Upper lobe of right lung (tissue), 1 donor: ENCODE data around the gene EDIL3. TPM values are rescaled to one million over a fixed set of nuclear protein-coding genes. Genes with fewer than 3 reads are reported as not detected.
A peak's percentile ranks its signal among the peaks of the same experiment; 100 is the strongest.

Source experiments
- ATAC-seq: fragments of 200-7000 bp; cut with Tn5 transposase; one replicate; pipeline ENCODE4 v1.9.1; 2020; ENCODE audit warnings: mild to moderate bottlenecking, moderate library complexity
- DNase-seq: peaks from one replicate; pipeline ENCODE4 v3.0.0-alpha.2; 2020
- H3K27ac ChIP-seq: fragments of 200-600 bp; one replicate; pipeline ENCODE4 v1.8.0; 2022
- H3K27me3 ChIP-seq: fragments of 200-600 bp; one replicate; pipeline ENCODE4 v1.8.0; 2022; ENCODE audit warnings: mild to moderate bottlenecking
- H3K36me3 ChIP-seq: fragments of 200-600 bp; one replicate; pipeline ENCODE4 v1.8.0; 2022
- H3K4me1 ChIP-seq: fragments of 200-600 bp; one replicate; pipeline ENCODE4 v1.8.0; 2022
- H3K4me3 ChIP-seq: fragments of 200-600 bp; one replicate; pipeline ENCODE4 v1.8.0; 2022; ENCODE audit warnings: mild to moderate bottlenecking
- H3K9me3 ChIP-seq: fragments of 200-600 bp; one replicate; pipeline ENCODE4 v1.8.0; 2022
- intact Hi-C: fragments of 100-400 bp; cut with DNase I; formaldehyde crosslinking; loops from one replicate; pipeline ENCODE4 v1.11.0; 2022
- total RNA-seq: library from RNA; stranded (reverse); fragmentation: NEBNext Ultra II Directional; extraction: Animal tissue kit (Norgen Biotek cat#: 25700); gene quantifications from one replicate; pipeline ENCODE4 v1.2.1, GENCODE V29; 2021
- TF ChIP-seq, protein P1 (sequence below): fragments of 200-600 bp; IDR thresholded peaks from one replicate; pipeline ENCODE4 v1.8.0; 2022; ENCODE audit warnings: antibody characterized with exemption
- donor health status: DM: no; HTN: yes; CAD: no; lungs with severe emphysema.

The EDIL3 gene
- total RNA-seq, 1 donor from 2014 or later = 42.4 TPM

DNA sequence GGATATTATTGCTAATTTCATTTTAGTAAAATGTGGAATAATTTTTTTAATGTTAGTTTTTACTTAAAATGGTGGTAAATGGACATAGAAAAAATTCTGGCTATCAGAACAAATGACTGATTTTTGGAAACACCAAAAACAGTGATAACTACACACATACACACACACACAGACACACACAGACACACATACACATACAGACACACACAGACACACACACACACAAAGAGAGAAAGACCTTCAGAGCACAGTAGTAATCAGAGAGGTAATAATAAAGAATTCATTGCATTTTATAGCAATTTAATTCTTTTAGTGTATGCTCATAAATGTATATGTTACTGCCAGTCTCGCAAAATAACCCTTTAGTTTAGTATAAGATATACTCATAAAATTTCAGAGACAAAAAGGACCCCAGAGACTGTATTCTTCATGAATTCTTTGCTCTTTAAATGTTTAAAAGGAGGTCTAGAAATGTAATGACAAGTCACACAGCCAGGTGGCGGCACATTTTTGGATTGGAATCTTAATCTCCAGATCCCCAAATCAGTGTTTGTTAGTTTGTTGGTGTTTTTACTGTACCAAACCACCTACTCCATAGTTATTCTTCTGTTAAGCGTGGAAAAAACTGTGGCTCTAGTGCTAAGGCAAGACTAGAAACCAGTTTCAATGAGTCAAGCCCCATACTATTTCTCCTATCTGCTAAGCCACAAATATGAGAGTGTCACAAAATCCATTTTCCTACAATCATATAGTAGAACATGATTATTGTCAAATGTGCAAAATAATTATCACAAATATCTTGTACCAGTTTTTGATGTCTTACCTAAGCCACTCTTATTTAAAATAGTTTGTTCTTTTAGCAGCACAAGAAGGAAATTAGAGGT, 109.9 kb downstream of the EDIL3 start:
- Histone ChIP-seq H3K27me3 (no peaks in the 10 kb centered on the region), H3K27ac (no peak overlapping the region), H3K4me3 (no peak overlapping the region), H3K9me3 (no peaks in the 10 kb centered on the region), H3K36me3 (no peaks in the 10 kb centered on the region), H3K4me1 (no peaks in the 10 kb centered on the region)
- ATAC-seq = peak; percentile 20
- intact Hi-C loops = no loop called here
- TF ChIP-seq, protein P1, sequence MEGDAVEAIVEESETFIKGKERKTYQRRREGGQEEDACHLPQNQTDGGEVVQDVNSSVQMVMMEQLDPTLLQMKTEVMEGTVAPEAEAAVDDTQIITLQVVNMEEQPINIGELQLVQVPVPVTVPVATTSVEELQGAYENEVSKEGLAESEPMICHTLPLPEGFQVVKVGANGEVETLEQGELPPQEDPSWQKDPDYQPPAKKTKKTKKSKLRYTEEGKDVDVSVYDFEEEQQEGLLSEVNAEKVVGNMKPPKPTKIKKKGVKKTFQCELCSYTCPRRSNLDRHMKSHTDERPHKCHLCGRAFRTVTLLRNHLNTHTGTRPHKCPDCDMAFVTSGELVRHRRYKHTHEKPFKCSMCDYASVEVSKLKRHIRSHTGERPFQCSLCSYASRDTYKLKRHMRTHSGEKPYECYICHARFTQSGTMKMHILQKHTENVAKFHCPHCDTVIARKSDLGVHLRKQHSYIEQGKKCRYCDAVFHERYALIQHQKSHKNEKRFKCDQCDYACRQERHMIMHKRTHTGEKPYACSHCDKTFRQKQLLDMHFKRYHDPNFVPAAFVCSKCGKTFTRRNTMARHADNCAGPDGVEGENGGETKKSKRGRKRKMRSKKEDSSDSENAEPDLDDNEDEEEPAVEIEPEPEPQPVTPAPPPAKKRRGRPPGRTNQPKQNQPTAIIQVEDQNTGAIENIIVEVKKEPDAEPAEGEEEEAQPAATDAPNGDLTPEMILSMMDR = peak; percentile 55
- no peak for DNase-seq

DNA sequence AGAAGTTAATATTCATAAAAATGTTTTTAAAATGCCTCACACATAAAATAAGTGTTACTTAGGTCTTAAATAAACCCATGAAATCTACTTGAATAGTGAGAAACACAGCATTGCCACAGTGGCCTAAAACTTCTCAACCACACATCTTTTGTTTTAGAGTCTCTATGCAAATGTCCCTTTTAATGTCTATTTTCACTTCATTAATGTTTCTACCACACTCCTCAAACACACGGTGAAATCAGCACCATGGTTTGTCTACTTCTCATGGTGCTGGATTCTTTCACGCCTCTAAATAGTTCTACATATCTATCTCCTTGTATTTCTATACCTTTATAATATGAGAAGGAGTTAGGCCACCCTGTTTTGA, 111.2 kb downstream of the EDIL3 start:
- intact Hi-C loops = no loop called here
- TF ChIP-seq, protein P1 = no peak
- Histone ChIP-seq H3K27me3 (no peaks in the 10 kb centered on the region), H3K27ac (no peak overlapping the region), H3K9me3 (no peaks in the 10 kb centered on the region), H3K36me3 (no peaks in the 10 kb centered on the region), H3K4me3 (no peak overlapping the region), H3K4me1 (no peaks in the 10 kb centered on the region)
- no peak for DNase-seq
- ATAC-seq = no peak

DNA sequence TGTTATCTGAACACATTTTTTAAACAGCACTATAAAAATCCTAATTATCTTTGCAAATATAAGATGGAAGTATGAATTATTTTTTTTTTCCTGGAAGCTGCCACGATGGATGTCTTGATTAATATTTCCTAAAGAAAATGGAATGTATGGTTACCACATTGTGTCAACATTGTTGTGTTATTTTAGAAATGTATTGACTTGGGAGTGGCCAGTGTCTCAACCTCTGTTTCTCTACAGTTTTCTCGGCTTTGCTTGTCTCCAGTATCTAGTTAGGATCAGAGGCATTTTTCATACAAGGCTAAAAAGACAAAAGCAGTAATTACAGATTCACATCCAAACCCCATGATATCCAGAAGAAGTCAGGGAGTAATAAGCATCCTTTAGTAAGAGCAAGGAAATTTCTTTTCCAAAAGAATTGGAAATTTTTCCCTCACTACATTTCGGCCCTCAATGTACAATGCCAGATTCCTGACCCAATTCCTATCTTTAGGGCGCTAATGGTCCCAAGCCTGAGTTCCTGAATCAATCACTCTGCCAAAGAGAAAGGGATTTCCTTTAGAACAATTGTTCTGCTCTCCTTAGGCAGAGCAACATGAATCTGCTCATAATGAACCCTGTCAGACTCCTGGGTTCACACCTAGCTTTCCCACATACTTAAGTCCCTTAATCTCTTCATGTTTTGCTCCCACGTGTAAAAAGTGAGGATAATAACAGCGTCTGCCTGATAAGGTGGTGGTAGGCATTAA, 111.7 kb downstream of the EDIL3 start:
- Histone ChIP-seq H3K4me3 (no peak overlapping the region), H3K27ac (no peak overlapping the region), H3K9me3 (no peaks in the 10 kb centered on the region), H3K4me1 (no peaks in the 10 kb centered on the region), H3K27me3 (no peaks in the 10 kb centered on the region), H3K36me3 (no peaks in the 10 kb centered on the region)
- DNase-seq (no peak), ATAC-seq (no peak)
- TF ChIP-seq, protein P1 = no peak
- intact Hi-C loops = no loop called here

DNA sequence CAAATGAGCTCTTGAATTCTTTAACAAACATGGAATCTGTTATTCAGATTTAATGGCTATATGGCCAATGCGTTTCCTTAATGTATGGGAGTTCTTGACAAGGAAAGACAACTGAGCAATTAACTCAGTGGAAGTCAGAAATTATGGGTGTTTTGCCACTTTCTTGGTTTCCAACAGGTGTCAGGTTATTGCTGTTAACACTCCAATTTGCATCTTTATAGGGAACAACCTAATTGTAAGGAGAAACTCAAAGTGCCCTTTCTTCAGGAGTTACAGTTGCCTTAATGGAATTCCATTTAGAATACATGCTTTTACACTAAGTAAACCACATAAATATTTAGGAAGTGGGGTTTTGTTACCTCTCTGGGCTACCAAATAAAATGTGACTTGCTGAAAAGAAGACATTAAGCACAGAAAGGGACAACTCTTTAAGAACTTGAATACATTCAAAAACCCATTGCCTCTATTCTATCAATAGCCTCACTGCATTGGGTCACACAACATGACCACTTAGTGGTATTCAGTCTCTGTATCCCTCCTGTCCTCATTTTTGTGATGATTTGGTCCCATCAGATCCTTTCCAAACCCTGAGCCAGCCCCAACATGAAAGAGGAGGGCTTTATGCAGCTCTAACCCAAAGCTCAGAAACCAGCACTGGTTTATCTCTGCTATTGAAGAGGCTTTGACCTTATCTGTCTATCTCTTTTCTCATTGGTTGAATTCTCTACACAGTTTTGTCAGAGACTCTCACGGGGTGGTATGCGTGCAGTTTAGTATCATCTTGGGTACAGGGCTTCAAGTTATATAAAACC, 118.7 kb downstream of the EDIL3 start:
- DNase-seq = no peak
- H3K4me3 ChIP-seq = no peak overlapping the region
- no peak for ATAC-seq
- no peak overlapping the region for H3K27ac ChIP-seq
- H3K4me1 ChIP-seq = no peaks in the 10 kb centered on the region
- H3K9me3 ChIP-seq = no peaks in the 10 kb centered on the region
- H3K36me3 ChIP-seq = no peaks in the 10 kb centered on the region
- TF ChIP-seq, protein P1 = no peak
- H3K27me3 ChIP-seq = no peaks in the 10 kb centered on the region
- intact Hi-C loops = no loop called here

DNA sequence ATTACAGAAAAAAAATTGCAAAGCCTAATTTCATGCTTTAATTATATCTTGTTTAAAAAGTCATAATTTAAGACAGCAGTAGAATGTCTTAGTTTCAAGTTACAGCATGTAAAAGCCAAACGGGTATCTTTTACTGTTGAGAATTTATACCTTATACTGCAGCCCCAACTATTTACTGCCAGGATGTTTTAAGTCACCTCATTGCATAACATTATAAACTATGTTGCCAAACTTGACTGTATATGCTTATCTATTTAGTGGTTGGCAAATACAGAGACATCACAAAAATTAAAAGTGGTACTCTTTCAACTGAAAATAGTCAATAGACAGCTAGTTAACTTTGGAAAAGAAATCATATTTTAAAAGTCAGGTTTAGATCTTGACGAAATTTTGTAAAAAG, 119.5 kb downstream of the EDIL3 start:
- DNase-seq (no peak), ATAC-seq (no peak)
- H3K9me3 ChIP-seq = no peaks in the 10 kb centered on the region
- H3K4me1 ChIP-seq = no peaks in the 10 kb centered on the region
- H3K27ac ChIP-seq = no peak overlapping the region
- TF ChIP-seq, protein P1 = no peak
- intact Hi-C loops = no loop called here
- H3K4me3 ChIP-seq = no peak overlapping the region
- no peaks in the 10 kb centered on the region for H3K36me3 ChIP-seq
- no peaks in the 10 kb centered on the region for H3K27me3 ChIP-seq
